Measurements from ENCODE around the gene FGFR1OP2. TPM values are rescaled to one million over a fixed set of nuclear protein-coding genes. Genes with fewer than 3 reads are reported as not detected.

The FGFR1OP2 gene
- polyA plus RNA-seq, 1 of the 3 experiments (the other 2 are of a cell fraction) = 20.6 TPM

DNA sequence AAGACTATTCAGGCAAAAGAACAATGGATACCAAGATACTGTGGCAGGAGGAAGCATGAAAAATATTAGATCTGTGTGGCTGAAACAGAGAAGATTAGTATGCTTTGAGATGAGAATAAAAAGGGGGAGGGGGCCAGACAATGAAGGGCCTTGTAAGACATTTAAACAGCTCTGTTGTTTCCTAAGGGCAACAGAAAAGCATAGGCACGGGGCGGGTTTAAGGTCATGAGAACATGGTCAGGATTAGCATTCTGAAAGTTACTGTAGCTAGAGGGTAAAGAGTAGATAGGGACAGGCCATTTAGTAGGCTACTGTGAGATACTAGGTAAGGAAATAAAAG lies 19.1 kb upstream of the FGFR1OP2 start:
- CTCF ChIA-PET = interaction anchor here (1.4 to 1.9 kb wide), 5 partner anchors 9 to 94 kb away, joined by 3 to 8 read pairs (median 4); partner anchors contain the start of genes ITPR2 and TM7SF3
- DNase-seq = no peak
- no peak for TF ChIP-seq TEAD4 (IDR thresholded peaks at IDR 0.05; ENCODE audit: borderline replicate concordance, insufficient read depth)
- Histone ChIP-seq H3K27me3 (ENCODE audit: insufficient read depth) (no peaks in the 10 kb centered on the region), H3K79me2 (ENCODE audit: insufficient read depth) (no peaks in the 10 kb centered on the region), H3K36me3 (replicated peaks in 1 of 2; ENCODE audit: control insufficient read depth in 1 of 2, insufficient read depth in 2 of 2, low read length in 1 of 2) (peaks cover 57 to 75% of the 10 kb centered on the region in 2 experiments), H3K4me2 (no peak overlapping the region), H3K9ac (no peak overlapping the region), H2AFZ (ENCODE audit: low read depth) (no peak overlapping the region), H3K9me3 (no peaks in the 10 kb centered on the region), H3K4me1 (ENCODE audit: control insufficient read depth in 1 of 2, insufficient read depth in 2 of 2, low read depth in 1 of 2, low read length in 1 of 2) (no peaks in the 10 kb centered on the region; a peak in 1 of 4 replicates), H3K27ac (ENCODE audit: low read depth in 2 of 2, low read length in 1 of 2) (no peak overlapping the region), H3F3A (replicated peaks; ENCODE audit: insufficient read depth) (no peaks in the 10 kb centered on the region), H3K9me2 (no peaks in the 10 kb centered on the region), H4K20me1 (ENCODE audit: insufficient read depth) (no peaks in the 10 kb centered on the region), H3K4me3 (ENCODE audit: low read depth in 2 of 2, low read length in 1 of 2) (no peak overlapping the region)
- POLR2A ChIA-PET = no interaction called here
- 88% methylated on average over 2 of the region's 2 CpGs for WGBS (ENCODE audit: low lambda C conversion rate)

DNA sequence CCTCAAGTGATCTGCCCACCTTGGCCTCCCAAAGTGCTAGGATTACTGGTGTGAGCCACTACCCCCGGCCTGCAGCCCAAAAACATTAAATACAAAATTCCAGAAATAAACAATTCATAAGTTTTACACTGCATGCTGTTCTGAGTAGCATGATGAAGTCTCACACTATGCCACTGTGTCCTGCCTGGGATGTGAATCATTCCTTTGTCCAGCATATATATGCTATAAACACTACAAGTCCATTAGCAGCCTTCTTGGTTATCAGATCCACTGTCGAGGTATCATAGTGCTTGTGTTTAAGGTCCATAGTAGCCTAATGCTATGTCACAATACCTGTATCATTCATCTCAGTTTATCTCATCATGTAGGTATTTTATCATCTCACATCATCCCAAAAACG lies 16.4 kb upstream of the FGFR1OP2 start:
- H3K9ac ChIP-seq = no peak overlapping the region
- H3K9me3 ChIP-seq = no peaks in the 10 kb centered on the region
- no peak overlapping the region for H3K4me3 ChIP-seq (ENCODE audit: low read depth in 2 of 2, low read length in 1 of 2)
- H3K27ac ChIP-seq (ENCODE audit: low read depth in 2 of 2, low read length in 1 of 2) = no peak overlapping the region
- no peaks in the 10 kb centered on the region for H3K27me3 ChIP-seq (ENCODE audit: insufficient read depth)
- H3F3A ChIP-seq (replicated peaks; ENCODE audit: insufficient read depth) = peaks cover 3% of the 10 kb centered on the region
- H3K4me1 ChIP-seq (ENCODE audit: control insufficient read depth in 1 of 2, insufficient read depth in 2 of 2, low read depth in 1 of 2, low read length in 1 of 2) = no peaks in the 10 kb centered on the region; a peak in 1 of 4 replicates
- no peak overlapping the region for H3K4me2 ChIP-seq
- ChIA-PET CTCF (no interaction called here), POLR2A (no interaction called here)
- H3K9me2 ChIP-seq = no peaks in the 10 kb centered on the region
- H3K79me2 ChIP-seq (ENCODE audit: insufficient read depth) = no peaks in the 10 kb centered on the region
- no peaks in the 10 kb centered on the region for H4K20me1 ChIP-seq (ENCODE audit: insufficient read depth)
- H3K36me3 ChIP-seq (replicated peaks in 1 of 2; ENCODE audit: control insufficient read depth in 1 of 2, insufficient read depth in 2 of 2, low read length in 1 of 2) = peaks cover 65 to 77% of the 10 kb centered on the region in 2 experiments
- H2AFZ ChIP-seq (ENCODE audit: low read depth) = no peak overlapping the region
- DNase-seq = no peak
- no peak for TF ChIP-seq POLR2AphosphoS5 (IDR thresholded peaks at IDR 0.05; ENCODE audit: low read depth, low read length)
- no peak for TF ChIP-seq ELF1 (IDR thresholded peaks at IDR 0.05)
- TF ChIP-seq TCF12 (IDR thresholded peaks at IDR 0.05) = no peak
- TF ChIP-seq, protein P1, sequence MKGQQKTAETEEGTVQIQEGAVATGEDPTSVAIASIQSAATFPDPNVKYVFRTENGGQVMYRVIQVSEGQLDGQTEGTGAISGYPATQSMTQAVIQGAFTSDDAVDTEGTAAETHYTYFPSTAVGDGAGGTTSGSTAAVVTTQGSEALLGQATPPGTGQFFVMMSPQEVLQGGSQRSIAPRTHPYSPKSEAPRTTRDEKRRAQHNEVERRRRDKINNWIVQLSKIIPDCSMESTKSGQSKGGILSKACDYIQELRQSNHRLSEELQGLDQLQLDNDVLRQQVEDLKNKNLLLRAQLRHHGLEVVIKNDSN (IDR thresholded peaks at IDR 0.05; ENCODE audit: borderline replicate concordance, low read depth) = no peak
- TF ChIP-seq MXI1 (IDR thresholded peaks at IDR 0.05; ENCODE audit: low read depth, low read length) = no peak
- TF ChIP-seq RXRA (IDR thresholded peaks at IDR 0.05; ENCODE audit: borderline replicate concordance, low read depth) = no peak
- no peak for TF ChIP-seq MEF2A (IDR thresholded peaks at IDR 0.05; ENCODE audit: borderline replicate concordance, low read depth)
- no peak for TF ChIP-seq TAF1 (IDR thresholded peaks at IDR 0.05; ENCODE audit: borderline replicate concordance, low read depth, low read length)
- TF ChIP-seq NFIC (IDR thresholded peaks at IDR 0.05; ENCODE audit: borderline replicate concordance) = no peak
- TF ChIP-seq REST (IDR thresholded peaks at IDR 0.05; ENCODE audit: low read depth, low read length) = no peak
- TF ChIP-seq RCOR1 (IDR thresholded peaks at IDR 0.05; ENCODE audit: low read length) = no peak
- WGBS (ENCODE audit: low lambda C conversion rate) = 85% methylated on average over 3 of the region's 3 CpGs

Measured in SK-N-SH (cell line).